GM21529 (cell line): ENCODE measurements around the gene FBRSL1.
A peak's percentile ranks its signal among the peaks of the same experiment; 100 is the strongest.

Experiments used
- ATAC-seq: cut with Tn5 transposase; IDR thresholded peaks from one replicate; pipeline ENCODE4 v1.9.1; 2021; ENCODE audit not compliant: unreplicated experiment

Gene FBRSL1

GRCh38 chr12:132483208-132483607 is 6.7 kb upstream of the FBRSL1 start:
- no peak for ATAC-seq

- ATAC-seq: no peak
Measured at GRCh38 chr12:132483612-132484011, 6.3 kb upstream of the FBRSL1 start.

GRCh38 chr12:132484183-132484890 is 5.6 kb upstream of the FBRSL1 start:
- ATAC-seq: no peak

GRCh38 chr12:132484891-132485441 is 5.0 kb upstream of the FBRSL1 start:
- ATAC-seq: no peak

GRCh38 chr12:132485619-132486018 is 4.3 kb upstream of the FBRSL1 start:
- no peak for ATAC-seq

- no peak for ATAC-seq
Measured at GRCh38 chr12:132486168-132486567, 3.8 kb upstream of the FBRSL1 start.

- no peak for ATAC-seq
Measured at GRCh38 chr12:132486576-132486975, 3.4 kb upstream of the FBRSL1 start.

GRCh38 chr12:132487311-132487741 is 2.6 kb upstream of the FBRSL1 start:
- no peak for ATAC-seq

- no peak for ATAC-seq
Measured at GRCh38 chr12:132488127-132489077, 1.5 kb upstream of the FBRSL1 start.

- ATAC-seq: no peak
Measured at GRCh38 chr12:132489078-132489601, 811 bp upstream of the FBRSL1 start.

GRCh38 chr12:132490422-132491137 is 629 bp downstream of the FBRSL1 start:
- no peak for ATAC-seq

- ATAC-seq: no peak
Measured at GRCh38 chr12:132491138-132491663, 1.2 kb downstream of the FBRSL1 start.

GRCh38 chr12:132491761-132492378 is 1.9 kb downstream of the FBRSL1 start:
- ATAC-seq: no peak

- peak; percentile 29 for ATAC-seq
Measured at GRCh38 chr12:132492522-132492921, 2.6 kb downstream of the FBRSL1 start.

GRCh38 chr12:132492951-132493350 is 3.0 kb downstream of the FBRSL1 start:
- no peak for ATAC-seq

GRCh38 chr12:132493482-132494178 is 3.7 kb downstream of the FBRSL1 start:
- no peak for ATAC-seq

- no peak for ATAC-seq
Measured at GRCh38 chr12:132494294-132495164, 4.6 kb downstream of the FBRSL1 start.

GRCh38 chr12:132495165-132495544 is 5.2 kb downstream of the FBRSL1 start:
- ATAC-seq: no peak
